Measurements from ENCODE around the gene THSD7B. TPM values are rescaled to one million over a fixed set of nuclear protein-coding genes. Genes with fewer than 3 reads are reported as not detected.

The THSD7B gene
- total RNA-seq, 4 donors from 2014 or later, result 0.80 to 0.83 TPM; not detected in 2

DNA sequence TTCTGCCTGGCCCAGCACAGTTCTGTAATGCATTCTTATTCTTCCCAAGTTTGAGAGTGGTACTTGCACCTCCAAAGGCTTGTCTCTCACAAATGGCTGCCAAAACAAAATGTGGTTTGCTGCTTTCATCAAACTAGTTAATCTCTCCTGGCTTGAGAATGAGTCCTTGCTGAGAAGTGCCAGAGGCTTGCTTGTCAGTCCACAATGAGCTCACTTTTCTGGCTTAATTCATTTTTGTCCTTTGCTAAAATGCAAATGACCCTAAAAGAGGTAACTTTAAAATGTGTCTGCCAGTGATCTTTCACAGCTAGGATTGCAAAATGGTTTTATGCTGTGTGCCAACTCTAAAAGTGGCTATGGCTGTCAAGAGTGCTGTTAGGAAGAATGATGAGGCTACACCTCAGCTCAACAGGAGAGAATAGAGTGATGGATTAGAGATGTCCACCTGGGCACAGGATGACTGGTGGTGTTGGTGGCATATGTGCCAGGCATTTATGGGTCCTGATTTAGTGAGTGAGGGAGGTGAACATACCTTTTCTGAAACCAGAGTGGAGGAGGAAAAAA lies 907.7 kb downstream of the THSD7B start:
- Histone ChIP-seq H3K4me3 (no peak overlapping the region), H3K36me3 (no peaks in the 10 kb centered on the region), H3K9me3 (no peaks in the 10 kb centered on the region), H3K27me3 (no peaks in the 10 kb centered on the region), H3K4me1 (no peaks in the 10 kb centered on the region), H3K27ac (no peak overlapping the region)
- DNase-seq, result no peak
- TF ChIP-seq, protein P1, sequence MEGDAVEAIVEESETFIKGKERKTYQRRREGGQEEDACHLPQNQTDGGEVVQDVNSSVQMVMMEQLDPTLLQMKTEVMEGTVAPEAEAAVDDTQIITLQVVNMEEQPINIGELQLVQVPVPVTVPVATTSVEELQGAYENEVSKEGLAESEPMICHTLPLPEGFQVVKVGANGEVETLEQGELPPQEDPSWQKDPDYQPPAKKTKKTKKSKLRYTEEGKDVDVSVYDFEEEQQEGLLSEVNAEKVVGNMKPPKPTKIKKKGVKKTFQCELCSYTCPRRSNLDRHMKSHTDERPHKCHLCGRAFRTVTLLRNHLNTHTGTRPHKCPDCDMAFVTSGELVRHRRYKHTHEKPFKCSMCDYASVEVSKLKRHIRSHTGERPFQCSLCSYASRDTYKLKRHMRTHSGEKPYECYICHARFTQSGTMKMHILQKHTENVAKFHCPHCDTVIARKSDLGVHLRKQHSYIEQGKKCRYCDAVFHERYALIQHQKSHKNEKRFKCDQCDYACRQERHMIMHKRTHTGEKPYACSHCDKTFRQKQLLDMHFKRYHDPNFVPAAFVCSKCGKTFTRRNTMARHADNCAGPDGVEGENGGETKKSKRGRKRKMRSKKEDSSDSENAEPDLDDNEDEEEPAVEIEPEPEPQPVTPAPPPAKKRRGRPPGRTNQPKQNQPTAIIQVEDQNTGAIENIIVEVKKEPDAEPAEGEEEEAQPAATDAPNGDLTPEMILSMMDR (IDR thresholded peaks at IDR 0.05), result no peak
- TF ChIP-seq POLR2A (IDR thresholded peaks at IDR 0.05), result no peak

DNA sequence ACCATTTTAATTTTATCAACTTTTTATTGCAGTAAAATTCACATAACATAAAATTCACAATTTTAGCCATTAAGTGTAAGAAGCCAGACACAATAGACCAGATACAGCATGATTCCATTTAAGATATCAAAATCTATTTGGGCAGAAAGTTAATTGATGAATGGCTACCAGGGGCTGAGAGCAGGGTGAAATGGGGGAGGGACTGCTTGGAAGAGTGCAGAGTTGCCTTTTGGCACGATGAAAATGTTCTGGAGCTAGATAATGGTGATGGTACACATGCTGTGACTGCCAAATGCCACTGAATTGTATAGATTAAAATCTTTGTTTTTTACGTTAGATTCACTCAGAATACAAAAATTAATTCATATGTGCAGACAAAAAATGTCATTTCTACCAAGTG lies 909.6 kb downstream of the THSD7B start:
- H3K4me1 ChIP-seq, result no peaks in the 10 kb centered on the region
- TF ChIP-seq, protein P1 (IDR thresholded peaks at IDR 0.05), result no peak
- TF ChIP-seq POLR2A (IDR thresholded peaks at IDR 0.05), result no peak
- DNase-seq, result no peak
- H3K27me3 ChIP-seq, result no peaks in the 10 kb centered on the region
- no peaks in the 10 kb centered on the region for H3K36me3 ChIP-seq
- no peak overlapping the region for H3K4me3 ChIP-seq
- H3K27ac ChIP-seq, result no peak overlapping the region
- no peaks in the 10 kb centered on the region for H3K9me3 ChIP-seq

DNA sequence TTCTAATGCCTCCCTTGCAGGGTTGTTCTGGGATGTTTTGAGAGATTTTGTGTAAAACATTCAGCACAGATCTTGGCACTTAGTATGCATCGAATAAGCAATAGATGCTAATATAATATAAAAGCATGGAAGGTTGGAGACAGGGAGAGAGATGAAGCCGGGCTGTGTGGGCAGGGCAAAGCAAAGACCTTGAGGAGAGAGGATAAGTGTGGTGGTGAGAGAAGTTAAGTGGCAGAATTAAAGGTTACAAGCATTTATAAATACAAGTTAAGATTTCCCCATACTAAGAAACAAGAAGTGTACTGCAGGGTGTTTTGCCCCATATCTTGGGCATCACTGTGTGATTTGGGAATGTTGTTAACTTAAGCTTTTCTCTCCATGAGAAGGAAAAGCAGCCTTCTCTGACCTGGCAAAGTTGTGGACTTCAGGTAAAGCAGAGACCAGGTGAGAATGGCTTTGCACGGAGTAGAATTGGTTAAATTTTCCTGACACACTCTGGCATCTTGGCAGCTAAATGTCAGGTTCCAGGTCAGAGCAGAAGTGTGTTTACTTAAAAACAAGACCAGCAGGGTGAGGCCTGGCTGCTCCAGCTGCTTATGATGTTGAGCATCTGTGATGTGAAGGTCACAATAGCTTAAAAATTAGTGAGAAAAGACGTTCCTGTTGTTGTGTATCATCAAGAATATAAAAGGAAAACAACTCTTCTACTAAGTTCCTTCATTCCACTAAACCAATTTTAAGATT lies 910.4 kb downstream of the THSD7B start:
- Histone ChIP-seq H3K9me3 (no peaks in the 10 kb centered on the region), H3K4me3 (no peak overlapping the region)
- DNase-seq, result no peak

GRCh38 chr2:137676346-137676745 lies 911.0 kb downstream of the THSD7B start:
- Histone ChIP-seq H3K27me3 (no peaks in the 10 kb centered on the region), H3K36me3 (no peaks in the 10 kb centered on the region), H3K4me3 (no peak overlapping the region), H3K27ac (no peak overlapping the region), H3K9me3 (no peaks in the 10 kb centered on the region), H3K4me1 (no peaks in the 10 kb centered on the region)
- DNase-seq, result no peak
- TF ChIP-seq, protein P1 (IDR thresholded peaks at IDR 0.05), result no peak
- no peak for TF ChIP-seq POLR2A (IDR thresholded peaks at IDR 0.05)

More for the DNA sequence above, 910.4 kb downstream of the THSD7B start:
- no peak overlapping the region for H3K27ac ChIP-seq
- no peaks in the 10 kb centered on the region for H3K36me3 ChIP-seq
- no peak for TF ChIP-seq POLR2A (IDR thresholded peaks at IDR 0.05)
- TF ChIP-seq, protein P1 (IDR thresholded peaks at IDR 0.05), result no peak
- H3K4me1 ChIP-seq, result no peaks in the 10 kb centered on the region
- H3K27me3 ChIP-seq, result no peaks in the 10 kb centered on the region

GRCh38 chr2:137677466-137677865 lies 912.1 kb downstream of the THSD7B start:
- no peaks in the 10 kb centered on the region for H3K4me1 ChIP-seq
- H3K9me3 ChIP-seq, result no peaks in the 10 kb centered on the region
- no peak for DNase-seq
- no peaks in the 10 kb centered on the region for H3K36me3 ChIP-seq
- TF ChIP-seq, protein P1 (IDR thresholded peaks at IDR 0.05), result no peak
- no peak for TF ChIP-seq POLR2A (IDR thresholded peaks at IDR 0.05)
- H3K27ac ChIP-seq, result no peak overlapping the region
- H3K27me3 ChIP-seq, result no peaks in the 10 kb centered on the region
- H3K4me3 ChIP-seq, result no peak overlapping the region

Data from Peyer's patch (tissue), 4 donors.